Frontal cortex (tissue), 4 donors: Measurements from ENCODE around the gene PNCK. TPM values are rescaled to one million over a fixed set of nuclear protein-coding genes. Genes with fewer than 3 reads are reported as not detected.
A peak's percentile ranks its signal among the peaks of the same experiment; 100 is the strongest.
"Not testable (repeated sequence)": the region's sequence is repeated elsewhere in the genome, so short reads cannot be mapped to it uniquely, and the experiment has no call there.

Experiments
- DNase-seq, 2 donors: peaks; one replicate each; pipeline ENCODE4 v3.0.0; 2012; ENCODE audit warnings: low spot score in 2 of 2
- FAIRE-seq: peaks from 2 replicates; lab custom pipeline; 2012; peaks lifted over from hg19 to GRCh38; lab: Jason Lieb, UNC
- total RNA-seq: library from RNA; depleted of rRNA; stranded (reverse); fragments of >200 nt; gene quantifications from one replicate; pipeline ENCODE4 v1.2.3, GENCODE V29; 2014
- donor health status: control.
- donor health status: control.
- donor health status: control.

The PNCK gene
- 18.3 TPM for total RNA-seq

GRCh38 chrX:153673428-153674218 lies at the start of gene PNCK:
Gene PNCK, minus strand, starts transcription at chrX:153673813. Its CDS starts 737 bp downstream, at chrX:153673076.
- DNase-seq (no peak), FAIRE-seq (no peak)

GRCh38 chrX:153722704-153723350 lies 49.2 kb upstream of the PNCK start:
- FAIRE-seq (no peak), DNase-seq (no peak)

- FAIRE-seq: no peak
- no peak for DNase-seq
These were observed 46.1 kb upstream of the PNCK start for GRCh38 chrX:153719701-153720100.

GRCh38 chrX:153719238-153719637 lies 45.6 kb upstream of the PNCK start:
- DNase-seq: no peak
- no peak for FAIRE-seq

- no peak for FAIRE-seq
- DNase-seq: no peak
These were observed 43.8 kb upstream of the PNCK start for GRCh38 chrX:153717445-153717844.

GRCh38 chrX:153714256-153714655 lies 40.6 kb upstream of the PNCK start:
- no peak for FAIRE-seq
- no peak for DNase-seq

- no peak for FAIRE-seq
- no peak for DNase-seq
These were observed 36.4 kb upstream of the PNCK start for GRCh38 chrX:153709726-153710674.

GRCh38 chrX:153708415-153708814 lies 34.8 kb upstream of the PNCK start:
- peak; percentile 58 to 62 for DNase-seq

GRCh38 chrX:153707406-153707805 lies 33.8 kb upstream of the PNCK start:
- no peak for FAIRE-seq
- no peak for DNase-seq

More at GRCh38 chrX:153708415-153708814, 34.8 kb upstream of the PNCK start:
- no peak for FAIRE-seq

GRCh38 chrX:153706799-153707198 lies 33.2 kb upstream of the PNCK start:
- FAIRE-seq: no peak
- DNase-seq: no peak

GRCh38 chrX:153705403-153706060 lies 31.9 kb upstream of the PNCK start:
- not testable (repeated sequence) for DNase-seq, FAIRE-seq

GRCh38 chrX:153704631-153705402 lies 31.2 kb upstream of the PNCK start:
- DNase-seq, FAIRE-seq: not testable (repeated sequence)

- FAIRE-seq (no peak), DNase-seq (no peak)
These were observed 30.5 kb upstream of the PNCK start for GRCh38 chrX:153704021-153704526.

GRCh38 chrX:153703036-153703370 lies 29.4 kb upstream of the PNCK start:
- DNase-seq (no peak), FAIRE-seq (no peak)

GRCh38 chrX:153702336-153703035 lies 28.9 kb upstream of the PNCK start:
- FAIRE-seq (no peak), DNase-seq (no peak)

- no peak for FAIRE-seq
- no peak for DNase-seq
These were observed 28.1 kb upstream of the PNCK start for GRCh38 chrX:153701706-153702105.

- FAIRE-seq: no peak
These were observed 27.4 kb upstream of the PNCK start for GRCh38 chrX:153700967-153701366.

GRCh38 chrX:153700376-153700945 lies 26.8 kb upstream of the PNCK start:
- FAIRE-seq (no peak), DNase-seq (no peak)

More at GRCh38 chrX:153700967-153701366, 27.4 kb upstream of the PNCK start:
- DNase-seq: no peak
